ENCODE data around the gene CHRNB2.

- TF ChIP-seq, protein P1, sequence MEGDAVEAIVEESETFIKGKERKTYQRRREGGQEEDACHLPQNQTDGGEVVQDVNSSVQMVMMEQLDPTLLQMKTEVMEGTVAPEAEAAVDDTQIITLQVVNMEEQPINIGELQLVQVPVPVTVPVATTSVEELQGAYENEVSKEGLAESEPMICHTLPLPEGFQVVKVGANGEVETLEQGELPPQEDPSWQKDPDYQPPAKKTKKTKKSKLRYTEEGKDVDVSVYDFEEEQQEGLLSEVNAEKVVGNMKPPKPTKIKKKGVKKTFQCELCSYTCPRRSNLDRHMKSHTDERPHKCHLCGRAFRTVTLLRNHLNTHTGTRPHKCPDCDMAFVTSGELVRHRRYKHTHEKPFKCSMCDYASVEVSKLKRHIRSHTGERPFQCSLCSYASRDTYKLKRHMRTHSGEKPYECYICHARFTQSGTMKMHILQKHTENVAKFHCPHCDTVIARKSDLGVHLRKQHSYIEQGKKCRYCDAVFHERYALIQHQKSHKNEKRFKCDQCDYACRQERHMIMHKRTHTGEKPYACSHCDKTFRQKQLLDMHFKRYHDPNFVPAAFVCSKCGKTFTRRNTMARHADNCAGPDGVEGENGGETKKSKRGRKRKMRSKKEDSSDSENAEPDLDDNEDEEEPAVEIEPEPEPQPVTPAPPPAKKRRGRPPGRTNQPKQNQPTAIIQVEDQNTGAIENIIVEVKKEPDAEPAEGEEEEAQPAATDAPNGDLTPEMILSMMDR (IDR thresholded peaks at IDR 0.05), result no peak
- no peak for TF ChIP-seq POLR2AphosphoS5 (IDR thresholded peaks at IDR 0.05)
These were observed 47.8 kb downstream of the CHRNB2 start for GRCh38 chr1:154615411-154615810.

All from prostate gland (tissue), 2 donors.